AG09319 (cell line): Measurements from ENCODE around the gene MAP7D2.

Experiments
- DNase-seq: peaks from one replicate; pipeline ENCODE4 v3.0.0-alpha.2; 2010; ENCODE audit warnings: low read depth; ENCODE audit errors: extremely low read depth
- TF ChIP-seq, protein P1 (sequence below): IDR thresholded peaks from 2 replicates; pipeline ENCODE4 v1.5.1; 2011; ENCODE audit warnings: low read depth, mild to moderate bottlenecking, inconsistent platforms, low read length, moderate library complexity

MAP7D2 gene

DNA sequence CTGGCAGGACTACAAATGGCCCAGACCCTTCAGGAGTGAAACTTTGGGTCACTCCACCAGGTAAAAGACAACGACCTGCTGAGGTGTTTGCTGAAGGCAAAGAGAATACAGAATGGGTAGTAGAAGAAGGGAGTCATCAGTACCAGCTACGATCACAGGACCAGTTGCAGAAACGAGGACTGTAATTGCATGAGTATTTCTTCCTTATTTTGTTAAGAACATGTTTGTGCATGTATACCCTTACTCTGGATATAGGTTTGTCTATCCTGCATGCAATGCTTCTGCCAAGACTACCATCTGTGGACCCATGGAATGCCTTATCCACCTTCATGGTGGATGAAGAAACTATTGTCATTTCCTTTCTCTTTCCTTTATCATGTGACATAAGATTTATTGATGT, 77.7 kb downstream of the MAP7D2 start:
- no peak for DNase-seq
- TF ChIP-seq, protein P1, sequence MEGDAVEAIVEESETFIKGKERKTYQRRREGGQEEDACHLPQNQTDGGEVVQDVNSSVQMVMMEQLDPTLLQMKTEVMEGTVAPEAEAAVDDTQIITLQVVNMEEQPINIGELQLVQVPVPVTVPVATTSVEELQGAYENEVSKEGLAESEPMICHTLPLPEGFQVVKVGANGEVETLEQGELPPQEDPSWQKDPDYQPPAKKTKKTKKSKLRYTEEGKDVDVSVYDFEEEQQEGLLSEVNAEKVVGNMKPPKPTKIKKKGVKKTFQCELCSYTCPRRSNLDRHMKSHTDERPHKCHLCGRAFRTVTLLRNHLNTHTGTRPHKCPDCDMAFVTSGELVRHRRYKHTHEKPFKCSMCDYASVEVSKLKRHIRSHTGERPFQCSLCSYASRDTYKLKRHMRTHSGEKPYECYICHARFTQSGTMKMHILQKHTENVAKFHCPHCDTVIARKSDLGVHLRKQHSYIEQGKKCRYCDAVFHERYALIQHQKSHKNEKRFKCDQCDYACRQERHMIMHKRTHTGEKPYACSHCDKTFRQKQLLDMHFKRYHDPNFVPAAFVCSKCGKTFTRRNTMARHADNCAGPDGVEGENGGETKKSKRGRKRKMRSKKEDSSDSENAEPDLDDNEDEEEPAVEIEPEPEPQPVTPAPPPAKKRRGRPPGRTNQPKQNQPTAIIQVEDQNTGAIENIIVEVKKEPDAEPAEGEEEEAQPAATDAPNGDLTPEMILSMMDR: no peak

- DNase-seq: no peak
- TF ChIP-seq, protein P1: no peak
These were observed 79.5 kb downstream of the MAP7D2 start for GRCh38 chrX:20037186-20037585.

- TF ChIP-seq, protein P1: no peak
- DNase-seq: no peak
These were observed 84.5 kb downstream of the MAP7D2 start for GRCh38 chrX:20032201-20032600.

- DNase-seq: no peak
These were observed 87.0 kb downstream of the MAP7D2 start for GRCh38 chrX:20029728-20030127.

DNA sequence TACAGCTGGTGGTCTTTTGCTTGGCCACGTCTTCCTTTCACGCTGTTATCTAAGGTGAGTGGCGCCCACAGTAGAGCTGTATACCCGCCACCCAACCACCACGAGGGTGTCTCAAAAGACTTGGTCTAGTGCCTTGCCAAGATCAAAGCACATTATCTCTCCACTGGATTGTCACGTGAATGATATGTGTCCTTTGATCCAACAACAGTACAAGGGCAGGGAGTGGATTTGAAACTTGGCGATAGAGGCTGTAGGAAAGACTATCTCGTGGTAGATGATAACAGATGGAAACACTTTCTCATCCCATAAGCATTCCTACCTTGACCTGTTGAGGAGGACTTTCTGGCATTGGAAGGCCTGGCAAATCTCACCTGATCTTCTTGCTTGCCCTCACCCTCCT, 88.1 kb downstream of the MAP7D2 start:
- TF ChIP-seq, protein P1: no peak
- no peak for DNase-seq

More at GRCh38 chrX:20029728-20030127, 87.0 kb downstream of the MAP7D2 start:
- TF ChIP-seq, protein P1: no peak

- peak; percentile 3 for DNase-seq
- TF ChIP-seq, protein P1: no peak
These were observed 90.4 kb downstream of the MAP7D2 start for GRCh38 chrX:20026278-20026677.

- no peak for DNase-seq
- TF ChIP-seq, protein P1: no peak
These were observed 96.9 kb downstream of the MAP7D2 start for GRCh38 chrX:20019672-20020365.
